ENCODE results near the gene SULT1A1.
"Not testable (repeated sequence)": the region's sequence is repeated elsewhere in the genome, so short reads cannot be mapped to it uniquely, and the experiment has no call there.

Gene SULT1A1

GRCh38 chr16:28609631-28610594 is at the start of gene SULT1A1:
Gene SULT1A1 (minus strand): TSS chr16:28610044. CDS start chr16:28608855, 1,189 bp downstream.
- in situ Hi-C loops (cut with MboI; ENCODE audit: low pct_unique_long_range_greater_than_20kb, low sequenced_read_pairs) = no loop called here
- no peak for DNase-seq

GRCh38 chr16:28639959-28640358 is 30.1 kb upstream of the SULT1A1 start:
- in situ Hi-C loops (cut with MboI; ENCODE audit: low pct_unique_long_range_greater_than_20kb, low sequenced_read_pairs); DNase-seq: not testable (repeated sequence)

- in situ Hi-C loops (cut with MboI; ENCODE audit: low pct_unique_long_range_greater_than_20kb, low sequenced_read_pairs); DNase-seq: not testable (repeated sequence)
These were observed 28.5 kb upstream of the SULT1A1 start for GRCh38 chr16:28638359-28638758.

- in situ Hi-C loops (cut with MboI; ENCODE audit: low pct_unique_long_range_greater_than_20kb, low sequenced_read_pairs) = not testable (repeated sequence)
These were observed 27.9 kb upstream of the SULT1A1 start, which contains the start of gene NPIPB8 for GRCh38 chr16:28637765-28638164. Gene NPIPB8 (plus strand): TSS chr16:28638065. CDS start chr16:28638361, 296 bp downstream.

GRCh38 chr16:28636093-28636823 is 26.4 kb upstream of the SULT1A1 start:
- DNase-seq; in situ Hi-C loops (cut with MboI; ENCODE audit: low pct_unique_long_range_greater_than_20kb, low sequenced_read_pairs): not testable (repeated sequence)

More at GRCh38 chr16:28637765-28638164, 27.9 kb upstream of the SULT1A1 start, which contains the start of gene NPIPB8:
- DNase-seq = not testable (repeated sequence)

- DNase-seq; in situ Hi-C loops (cut with MboI; ENCODE audit: low pct_unique_long_range_greater_than_20kb, low sequenced_read_pairs): not testable (repeated sequence)
These were observed 21.1 kb upstream of the SULT1A1 start for GRCh38 chr16:28630905-28631304.

GRCh38 chr16:28623172-28623711 is 13.4 kb upstream of the SULT1A1 start:
- in situ Hi-C loops (cut with MboI; ENCODE audit: low pct_unique_long_range_greater_than_20kb, low sequenced_read_pairs) = no loop called here
- DNase-seq = peak; percentile 74

- in situ Hi-C loops (cut with MboI; ENCODE audit: low pct_unique_long_range_greater_than_20kb, low sequenced_read_pairs); DNase-seq: not testable (repeated sequence)
These were observed 12.8 kb upstream of the SULT1A1 start for GRCh38 chr16:28622532-28623171.

GRCh38 chr16:28621481-28622155 is 11.8 kb upstream of the SULT1A1 start:
- DNase-seq = no peak
- in situ Hi-C loops (cut with MboI; ENCODE audit: low pct_unique_long_range_greater_than_20kb, low sequenced_read_pairs) = no loop called here

GRCh38 chr16:28620316-28620715 is 10.5 kb upstream of the SULT1A1 start:
- DNase-seq; in situ Hi-C loops (cut with MboI; ENCODE audit: low pct_unique_long_range_greater_than_20kb, low sequenced_read_pairs): not testable (repeated sequence)

- in situ Hi-C loops (cut with MboI; ENCODE audit: low pct_unique_long_range_greater_than_20kb, low sequenced_read_pairs) = no loop called here
- no peak for DNase-seq
These were observed 8.0 kb upstream of the SULT1A1 start for GRCh38 chr16:28617874-28618273.

GRCh38 chr16:28616636-28617035 is 6.8 kb upstream of the SULT1A1 start:
- no peak for DNase-seq
- in situ Hi-C loops (cut with MboI; ENCODE audit: low pct_unique_long_range_greater_than_20kb, low sequenced_read_pairs) = no loop called here

- in situ Hi-C loops (cut with MboI; ENCODE audit: low pct_unique_long_range_greater_than_20kb, low sequenced_read_pairs); DNase-seq: not testable (repeated sequence)
These were observed 6.4 kb upstream of the SULT1A1 start for GRCh38 chr16:28616224-28616577.

- DNase-seq = peak; percentile 51
- in situ Hi-C loops (cut with MboI; ENCODE audit: low pct_unique_long_range_greater_than_20kb, low sequenced_read_pairs) = not testable (repeated sequence)
These were observed 5.8 kb upstream of the SULT1A1 start for GRCh38 chr16:28615486-28616223.

GRCh38 chr16:28614561-28614960 is 4.7 kb upstream of the SULT1A1 start:
- in situ Hi-C loops (cut with MboI; ENCODE audit: low pct_unique_long_range_greater_than_20kb, low sequenced_read_pairs); DNase-seq: not testable (repeated sequence)

- in situ Hi-C loops (cut with MboI; ENCODE audit: low pct_unique_long_range_greater_than_20kb, low sequenced_read_pairs) = not testable (repeated sequence)
These were observed 4.1 kb upstream of the SULT1A1 start for GRCh38 chr16:28613912-28614311.

GRCh38 chr16:28612359-28613280 is 2.8 kb upstream of the SULT1A1 start:
- DNase-seq; in situ Hi-C loops (cut with MboI; ENCODE audit: low pct_unique_long_range_greater_than_20kb, low sequenced_read_pairs): not testable (repeated sequence)

More at GRCh38 chr16:28613912-28614311, 4.1 kb upstream of the SULT1A1 start:
- not testable (repeated sequence) for DNase-seq
